Stimulated activated CD8-positive, alpha-beta memory T cell treated with anti-CD3 and anti-CD28 coated beads, Interleukin-2, amount 100 ng/mL, for 1 hour (primary cell): ENCODE data around the gene TBCB.
"Not testable (repeated sequence)": the region's sequence is repeated elsewhere in the genome, so short reads cannot be mapped to it uniquely, and the experiment has no call there.

ENCODE experiments used
- DNase-seq, 2 donors: peaks; one replicate each; pipeline ENCODE4 v3.0.0-alpha.2; 2020; ENCODE audit warnings: low read depth in 2 of 2

The TBCB gene

GRCh38 chr19:36172852-36173251 is 57.6 kb downstream of the TBCB start:
- no peak for DNase-seq

GRCh38 chr19:36173846-36174245 is 58.6 kb downstream of the TBCB start:
- not testable (repeated sequence) for DNase-seq
